GM19324 (cell line): ENCODE results near the gene MGAT4C.
"Not testable (repeated sequence)": the region's sequence is repeated elsewhere in the genome, so short reads cannot be mapped to it uniquely, and the experiment has no call there.

ENCODE experiments used
- ATAC-seq: cut with Tn5 transposase; IDR thresholded peaks from one replicate; pipeline ENCODE4 v1.9.1; 2021; ENCODE audit warnings: mild to moderate bottlenecking, moderate library complexity; ENCODE audit not compliant: unreplicated experiment, low FRiP score

The MGAT4C gene

GRCh38 chr12:86139671-86140070 lies 116.5 kb downstream of the MGAT4C start:
- ATAC-seq = no peak

GRCh38 chr12:86138770-86139169 lies 117.4 kb downstream of the MGAT4C start:
- no peak for ATAC-seq

- ATAC-seq = no peak
Measured at GRCh38 chr12:86137936-86138335, 118.3 kb downstream of the MGAT4C start.

- ATAC-seq = no peak
Measured at GRCh38 chr12:86134561-86134960, 121.6 kb downstream of the MGAT4C start.

GRCh38 chr12:86126900-86127299 lies 129.3 kb downstream of the MGAT4C start:
- ATAC-seq = not testable (repeated sequence)

GRCh38 chr12:86122846-86123468 lies 133.2 kb downstream of the MGAT4C start:
- ATAC-seq = no peak

- no peak for ATAC-seq
Measured at GRCh38 chr12:86118161-86118560, 138.0 kb downstream of the MGAT4C start.

- ATAC-seq = no peak
Measured at GRCh38 chr12:86117711-86118110, 138.5 kb downstream of the MGAT4C start.

GRCh38 chr12:86104087-86104486 lies 152.1 kb downstream of the MGAT4C start:
- no peak for ATAC-seq

- ATAC-seq = no peak
Measured at GRCh38 chr12:86097161-86097560, 159.0 kb downstream of the MGAT4C start.

- no peak for ATAC-seq
Measured at GRCh38 chr12:86091681-86092080, 164.5 kb downstream of the MGAT4C start.

GRCh38 chr12:86081843-86082242 lies 174.3 kb downstream of the MGAT4C start:
- ATAC-seq = no peak

- ATAC-seq = not testable (repeated sequence)
Measured at GRCh38 chr12:86059052-86059451, 197.1 kb downstream of the MGAT4C start.

- ATAC-seq = no peak
Measured at GRCh38 chr12:86057092-86057845, 198.9 kb downstream of the MGAT4C start.

GRCh38 chr12:86052921-86053320 lies 203.3 kb downstream of the MGAT4C start:
- ATAC-seq = no peak

GRCh38 chr12:86050010-86050409 lies 206.2 kb downstream of the MGAT4C start:
- no peak for ATAC-seq

GRCh38 chr12:86044396-86044795 lies 211.8 kb downstream of the MGAT4C start:
- no peak for ATAC-seq

- ATAC-seq = no peak
Measured at GRCh38 chr12:86042062-86042461, 214.1 kb downstream of the MGAT4C start.

GRCh38 chr12:86018361-86018760 lies 237.8 kb downstream of the MGAT4C start:
- ATAC-seq = no peak

- ATAC-seq = no peak
Measured at GRCh38 chr12:86015026-86015425, 241.2 kb downstream of the MGAT4C start.

- no peak for ATAC-seq
Measured at GRCh38 chr12:86006727-86007126, 249.5 kb downstream of the MGAT4C start.

- no peak for ATAC-seq
Measured at GRCh38 chr12:85998074-85998473, 258.1 kb downstream of the MGAT4C start.
